ENCODE results near the gene CWF19L1. TPM values are rescaled to one million over a fixed set of nuclear protein-coding genes. Genes with fewer than 3 reads are reported as not detected.
"Not testable (repeated sequence)": the region's sequence is repeated elsewhere in the genome, so short reads cannot be mapped to it uniquely, and the experiment has no call there.

Gene CWF19L1
- total RNA-seq, 4 donors from 2014 or later, result 11.6 to 16.4 (median 12.4) TPM

DNA sequence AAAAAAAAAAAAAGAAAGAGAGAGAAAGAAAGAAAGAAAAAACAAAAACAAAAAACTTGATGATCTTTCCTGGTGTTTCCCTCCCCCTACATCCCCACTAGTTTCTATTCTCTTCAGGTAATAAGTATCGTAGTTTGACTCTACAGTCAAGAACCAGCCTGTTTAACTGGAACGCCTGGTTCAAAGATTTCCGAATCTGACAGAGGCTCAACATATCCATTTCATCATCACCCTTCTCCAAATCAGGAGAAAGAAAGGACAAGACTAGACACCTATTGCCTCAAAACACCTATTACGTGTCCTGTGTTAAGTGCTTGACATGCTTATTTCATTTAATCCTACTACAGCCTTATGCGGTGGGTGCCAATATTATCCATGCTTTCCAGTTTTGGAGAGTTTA, 39.4 kb upstream of the CWF19L1 start:
- H3K4me3 ChIP-seq, result no peak overlapping the region
- intact Hi-C loops (cut with DNase I), result no loop called here
- H3K4me1 ChIP-seq, result no peaks in the 10 kb centered on the region
- no peaks in the 10 kb centered on the region for H3K9me3 ChIP-seq
- H3K27ac ChIP-seq (replicated peaks in 1 of 4), result no peak overlapping the region
- TF ChIP-seq, protein P1, sequence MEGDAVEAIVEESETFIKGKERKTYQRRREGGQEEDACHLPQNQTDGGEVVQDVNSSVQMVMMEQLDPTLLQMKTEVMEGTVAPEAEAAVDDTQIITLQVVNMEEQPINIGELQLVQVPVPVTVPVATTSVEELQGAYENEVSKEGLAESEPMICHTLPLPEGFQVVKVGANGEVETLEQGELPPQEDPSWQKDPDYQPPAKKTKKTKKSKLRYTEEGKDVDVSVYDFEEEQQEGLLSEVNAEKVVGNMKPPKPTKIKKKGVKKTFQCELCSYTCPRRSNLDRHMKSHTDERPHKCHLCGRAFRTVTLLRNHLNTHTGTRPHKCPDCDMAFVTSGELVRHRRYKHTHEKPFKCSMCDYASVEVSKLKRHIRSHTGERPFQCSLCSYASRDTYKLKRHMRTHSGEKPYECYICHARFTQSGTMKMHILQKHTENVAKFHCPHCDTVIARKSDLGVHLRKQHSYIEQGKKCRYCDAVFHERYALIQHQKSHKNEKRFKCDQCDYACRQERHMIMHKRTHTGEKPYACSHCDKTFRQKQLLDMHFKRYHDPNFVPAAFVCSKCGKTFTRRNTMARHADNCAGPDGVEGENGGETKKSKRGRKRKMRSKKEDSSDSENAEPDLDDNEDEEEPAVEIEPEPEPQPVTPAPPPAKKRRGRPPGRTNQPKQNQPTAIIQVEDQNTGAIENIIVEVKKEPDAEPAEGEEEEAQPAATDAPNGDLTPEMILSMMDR (IDR thresholded peaks at IDR 0.05), result no peak
- no peak for TF ChIP-seq POLR2AphosphoS5 (IDR thresholded peaks at IDR 0.05)
- TF ChIP-seq POLR2A (IDR thresholded peaks at IDR 0.05; ENCODE audit: low read depth), result no peak
- no peak for TF ChIP-seq EP300 (IDR thresholded peaks at IDR 0.05)
- DNase-seq (ENCODE audit: extremely low spot score), result no peak
- no peaks in the 10 kb centered on the region for H3K36me3 ChIP-seq
- H3K27me3 ChIP-seq, result peaks cover 0 to 56% (median 0%) of the 10 kb centered on the region in 4 donors
- 96% methylated on average over 5 of the region's 5 CpGs for WGBS

- Histone ChIP-seq H3K27ac (replicated peaks in 1 of 4) (no peak overlapping the region), H3K27me3 (peaks cover 0 to 47% (median 0%) of the 10 kb centered on the region in 4 donors), H3K9me3 (peaks cover 0 to 6% (median 0%) of the 10 kb centered on the region in 4 donors), H3K4me1 (no peaks in the 10 kb centered on the region), H3K36me3 (no peaks in the 10 kb centered on the region), H3K4me3 (no peak overlapping the region)
- intact Hi-C loops (cut with DNase I), result no loop called here
- WGBS, result 86% methylated on average over 3 of the region's 3 CpGs
- no peak for DNase-seq (ENCODE audit: extremely low spot score)
- TF ChIP-seq POLR2A (IDR thresholded peaks at IDR 0.05; ENCODE audit: low read depth) (no peak), EP300 (IDR thresholded peaks at IDR 0.05) (no peak), POLR2AphosphoS5 (IDR thresholded peaks at IDR 0.05) (no peak)
- TF ChIP-seq, protein P1 (IDR thresholded peaks at IDR 0.05), result no peak
Observed at GRCh38 chr10:100304414-100304813, 37.0 kb upstream of the CWF19L1 start.

- no peak overlapping the region for H3K4me3 ChIP-seq
- no peaks in the 10 kb centered on the region for H3K36me3 ChIP-seq
- no peaks in the 10 kb centered on the region for H3K4me1 ChIP-seq
- H3K27ac ChIP-seq (replicated peaks in 1 of 4), result no peak overlapping the region
- H3K27me3 ChIP-seq, result peaks cover 0 to 47% (median 0%) of the 10 kb centered on the region in 4 donors
- intact Hi-C loops (cut with DNase I), result no loop called here
- WGBS, result 30% methylated on average over 7 of the region's 7 CpGs
- peaks cover 0 to 6% (median 0%) of the 10 kb centered on the region in 4 donors for H3K9me3 ChIP-seq
- TF ChIP-seq, protein P1 (IDR thresholded peaks at IDR 0.05), result peak; percentile 19 to 59 (median 34)
- TF ChIP-seq POLR2AphosphoS5 (IDR thresholded peaks at IDR 0.05) (no peak), EP300 (IDR thresholded peaks at IDR 0.05) (no peak)
- DNase-seq (ENCODE audit: extremely low spot score), result no peak
Observed at GRCh38 chr10:100303724-100304319, 36.4 kb upstream of the CWF19L1 start.

DNA sequence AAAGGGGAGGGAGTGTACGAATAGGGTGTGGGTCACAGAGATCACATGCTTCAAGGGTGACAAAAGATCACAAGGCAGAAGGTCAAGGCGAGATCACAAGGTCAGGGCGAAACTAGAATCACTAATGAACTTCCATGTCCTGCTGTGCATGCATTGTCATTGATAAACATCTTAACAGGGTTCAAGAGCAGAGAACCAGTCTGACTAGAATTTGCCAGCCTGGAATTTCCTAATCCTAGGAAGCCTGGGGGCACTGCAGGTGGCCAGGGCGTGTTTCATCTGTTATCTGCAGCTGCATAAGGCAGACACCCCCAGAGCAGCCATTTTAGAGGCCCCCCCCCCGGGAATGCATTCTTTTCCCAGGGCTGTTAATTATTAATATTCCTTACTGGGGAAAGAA, 33.7 kb upstream of the CWF19L1 start:
- not testable (repeated sequence) for DNase-seq (ENCODE audit: extremely low spot score)
- H3K27me3 ChIP-seq, result peaks cover 0 to 55% (median 0%) of the 10 kb centered on the region in 4 donors
- WGBS, result 76% methylated on average over 5 of the region's 5 CpGs

GRCh38 chr10:100297242-100297641, 29.8 kb upstream of the CWF19L1 start:
- 66% methylated on average over 7 of the region's 9 CpGs for WGBS
- no peak for DNase-seq (ENCODE audit: extremely low spot score)
- no peaks in the 10 kb centered on the region for H3K36me3 ChIP-seq
- no peak overlapping the region for H3K4me3 ChIP-seq
- no peak overlapping the region for H3K27ac ChIP-seq (replicated peaks in 1 of 4)
- H3K9me3 ChIP-seq, result peaks cover 0 to 6% (median 0%) of the 10 kb centered on the region in 4 donors
- H3K4me1 ChIP-seq, result no peaks in the 10 kb centered on the region
- H3K27me3 ChIP-seq, result peaks cover 0 to 51% (median 0%) of the 10 kb centered on the region in 4 donors
- TF ChIP-seq, protein P1 (IDR thresholded peaks at IDR 0.05), result no peak
- TF ChIP-seq EP300 (IDR thresholded peaks at IDR 0.05), result no peak
- TF ChIP-seq POLR2AphosphoS5 (IDR thresholded peaks at IDR 0.05), result no peak
- TF ChIP-seq POLR2A (IDR thresholded peaks at IDR 0.05; ENCODE audit: low read depth), result no peak
- intact Hi-C loops (cut with DNase I), result no loop called here

More for the DNA sequence above, 33.7 kb upstream of the CWF19L1 start:
- H3K9me3 ChIP-seq; H3K36me3 ChIP-seq; H3K4me1 ChIP-seq; intact Hi-C loops (cut with DNase I); H3K27ac ChIP-seq (replicated peaks in 1 of 4); H3K4me3 ChIP-seq: not testable (repeated sequence)

Data from esophagus muscularis mucosa (tissue), 4 donors.